K562 (cell line): ENCODE results near the gene TMEM203. TPM values are rescaled to one million over a fixed set of nuclear protein-coding genes. Genes with fewer than 3 reads are reported as not detected.

Experiments
- ARID2 ChIP-seq: fragments of 450-650 bp; IDR thresholded peaks from 2 replicates; pipeline ENCODE4 v1.6.1; 2017; ENCODE audit warnings: antibody characterized with exemption, mild to moderate bottlenecking
- CBX3 ChIP-seq, 2 experiments: IDR thresholded peaks; 1 replicate in 1 of 2; 2 replicates in 1 of 2; pipeline ENCODE4 v1.6.1; 2012; ENCODE audit warnings: inconsistent platforms in 2 of 2, low read length in 2 of 2, borderline replicate concordance in 1 of 2, control low read depth in 1 of 2
- FOXA3 ChIP-seq, 2 experiments: fragments of 450-650 bp in 1 of 2; sonication (generic) in 1 of 2; formaldehyde crosslinking; IDR thresholded peaks in 1 of 2; conservative IDR thresholded peaks in 1 of 2; 2 replicates each; pipeline versions ENCODE4 v1.4.0 to v1.8.0; 2020 to 2022; ENCODE audit warnings: mild to moderate bottlenecking in 2 of 2, missing genetic modification reagents in 1 of 2
- FOXJ2 ChIP-seq: fragments of 200-800 bp; sonication (Bioruptor generic); IDR thresholded peaks from 2 replicates; pipeline ENCODE4 v1.6.1; 2016; ENCODE audit warnings: missing genetic modification characterization, missing compliant biosample characterization
- KDM4B ChIP-seq, 2 experiments: fragments of 450-650 bp in 1 of 2; sonication (generic) in 1 of 2; IDR thresholded peaks; 2 replicates each; pipeline ENCODE4 v1.6.1; 2016 to 2017; ENCODE audit warnings: borderline replicate concordance in 2 of 2, antibody characterized with exemption in 1 of 2, low read depth in 1 of 2, mild to moderate bottlenecking in 1 of 2
- MTA2 ChIP-seq: fragments of 450-650 bp; IDR thresholded peaks from 2 replicates; pipeline ENCODE4 v1.6.1; 2016; ENCODE audit warnings: low read depth
- MXI1 ChIP-seq: IDR thresholded peaks from 2 replicates; pipeline ENCODE4 v1.6.1; 2011; ENCODE audit warnings: low read depth, mild to moderate bottlenecking, improper control_type of control experiment, low read length
- NCOA1 ChIP-seq: fragments of 450-650 bp; IDR thresholded peaks from 2 replicates; pipeline ENCODE4 v1.6.1; 2016; ENCODE audit warnings: low read depth
- NFE2L1 ChIP-seq: fragments of 450-650 bp; IDR thresholded peaks from 2 replicates; pipeline ENCODE4 v1.6.1; 2016; ENCODE audit warnings: missing genetic modification characterization, low read depth, mild to moderate bottlenecking, missing compliant biosample characterization, moderate library complexity, borderline replicate concordance
- PHF8 ChIP-seq: fragments of 200-600 bp; sonication (generic); IDR thresholded peaks from 2 replicates; pipeline ENCODE4 v1.6.1; 2012; ENCODE audit warnings: mixed run types, mild to moderate bottlenecking, inconsistent platforms, low read length, moderate library complexity, borderline replicate concordance
- PURB ChIP-seq: sonication (generic); formaldehyde crosslinking; IDR thresholded peaks from 2 replicates; pipeline ENCODE4 v1.9.0; 2021; ENCODE audit warnings: low read depth, mild to moderate bottlenecking, missing genetic modification reagents
- RHOXF2B ChIP-seq: fragments of 250-450 bp; sonication (Bioruptor Pico); conservative IDR thresholded peaks from 2 replicates; pipeline ENCODE4 v1.5.1; 2021
- SIN3B ChIP-seq: fragments of 450-650 bp; IDR thresholded peaks from 2 replicates; pipeline ENCODE4 v1.6.1; 2017; ENCODE audit warnings: low read depth, mild to moderate bottlenecking, moderate library complexity
- SLC30A9 ChIP-seq: fragments of 250-450 bp; sonication (Bioruptor Pico); IDR thresholded peaks from 2 replicates; pipeline ENCODE4 v1.8.0; 2022; ENCODE audit warnings: mild to moderate bottlenecking, moderate library complexity
- SMARCA5 ChIP-seq: fragments of 450-650 bp; IDR thresholded peaks from 2 replicates; pipeline ENCODE4 v1.6.1; 2016
- ZNF263 ChIP-seq: sonication (generic); formaldehyde crosslinking; IDR thresholded peaks from 2 replicates; pipeline ENCODE4 v1.8.0; 2022; ENCODE audit warnings: mild to moderate bottlenecking, missing genetic modification reagents, borderline replicate concordance
- ZNF551 ChIP-seq: fragments of 250-450 bp; sonication (Bioruptor Pico); IDR thresholded peaks from 2 replicates; pipeline ENCODE4 v1.5.0; 2021; ENCODE audit warnings: mild to moderate bottlenecking, moderate library complexity
- ZNF699 ChIP-seq: fragments of 250-450 bp; sonication (Bioruptor Pico); IDR thresholded peaks from 2 replicates; pipeline ENCODE4 v1.8.0; 2021; ENCODE audit warnings: mild to moderate bottlenecking, moderate library complexity; ENCODE audit not compliant: insufficient replicate concordance
- ZNF785 ChIP-seq: fragments of 250-450 bp; sonication (Bioruptor Pico); IDR thresholded peaks from 2 replicates; pipeline ENCODE4 v1.4.0; 2020; ENCODE audit warnings: mild to moderate bottlenecking
- polyA plus RNA-seq, 8 experiments: library from polyadenylated mRNA; depleted of rRNA in 4 of 8; stranded (reverse) in 5 of 8; unstranded in 3 of 8; fragments of >200 nt; fragmentation: Nextera tagmentation in 2 of 8; fragmentation: Illumina TruSeq in 1 of 8; extraction: Ambion mirVana in 2 of 8; extraction: Trizol in 1 of 8; gene quantifications; 2 replicates each; pipeline versions ENCODE4 v1.2.1 to v1.2.3, GENCODE V29; 2011 to 2014; ENCODE audit warnings: inconsistent platforms in 1 of 8, missing spikeins in 1 of 8
- total RNA-seq, 7 experiments: library from RNA; depleted of rRNA in 6 of 7; stranded (reverse); fragments of >200 nt in 6 of 7; fragmentation: Illumina TruSeq in 2 of 7; extraction: Trizol in 2 of 7; gene quantifications; 2 replicates each; pipeline versions ENCODE4 v1.2.1 to v1.2.3, GENCODE V29; 2011 to 2021; ENCODE audit warnings: low replicate concordance in 1 of 7
- TF ChIP-seq, protein P1 (sequence below): sonication (generic); formaldehyde crosslinking; IDR thresholded peaks from 2 replicates; pipeline ENCODE4 v1.8.1; 2023; ENCODE audit warnings: mild to moderate bottlenecking, missing genetic modification reagents
- TF ChIP-seq, protein P2 (sequence below): fragments of 250-450 bp; sonication (Bioruptor Pico); IDR thresholded peaks from 2 replicates; pipeline ENCODE4 v1.5.0; 2021
- TF ChIP-seq, protein P3 (sequence below): fragments of 250-450 bp; sonication (Bioruptor Pico); IDR thresholded peaks from 2 replicates; pipeline ENCODE4 v1.8.0; 2022; ENCODE audit warnings: inconsistent platforms
- TF ChIP-seq, protein P4 (sequence below): fragments of 250-450 bp; sonication (Bioruptor Pico); IDR thresholded peaks from 2 replicates; pipeline ENCODE4 v1.4.0; 2020; ENCODE audit warnings: mild to moderate bottlenecking

Gene TMEM203
- total and polyA plus RNA-seq, 9 of the 15 experiments (the other 6 are each of a cell fraction or from before 2014, with no cell fraction given) = 8.8 to 59.5 (median 37.6) TPM

DNA sequence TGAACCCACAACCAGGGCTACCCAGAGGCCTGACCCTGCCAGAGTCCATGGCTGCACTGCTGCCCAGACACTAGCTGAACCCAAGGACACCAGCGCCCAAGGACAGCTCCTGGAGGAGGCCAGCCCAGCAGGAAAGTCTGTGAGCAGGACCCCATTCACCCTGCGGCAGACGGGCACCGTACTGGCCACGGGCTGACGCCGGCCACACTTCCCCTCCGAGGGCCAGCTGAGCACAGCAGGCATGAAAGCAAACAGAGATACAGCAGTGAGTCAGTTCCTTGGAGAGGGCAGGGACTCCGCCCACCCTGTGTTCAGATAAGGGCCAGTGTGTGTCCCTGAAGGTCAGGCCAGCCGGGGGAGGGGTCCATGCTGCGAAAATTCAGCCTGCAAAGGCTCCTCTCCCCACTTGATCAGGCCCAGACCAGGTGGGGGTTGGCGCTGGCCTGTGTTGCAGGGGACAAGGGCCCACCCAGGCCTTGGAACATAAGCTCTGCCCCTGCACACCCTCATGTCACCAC, 13.4 kb upstream of the TMEM203 start (continued):
- TF ChIP-seq ARID2 = no peak
- peak in 1 of 2 experiments; percentile 72; a peak in 1 of 4 replicates for TF ChIP-seq KDM4B (IDR thresholded peaks at IDR 0.05; ENCODE audit: borderline replicate concordance in 2 of 2, low read depth in 1 of 2)
- TF ChIP-seq SIN3B = no peak
- TF ChIP-seq RHOXF2B (CRISPR knock-in tag) = no peak
- TF ChIP-seq MTA2 = peak; percentile 27; the same call in 1 of the 2 replicates
- no peak for TF ChIP-seq PURB (CRISPR knock-in tag)
- TF ChIP-seq MXI1 = 0 out of 2 replicates have a peak, but pooled peaks have one; percentile 67
- TF ChIP-seq FOXJ2 = no peak
- TF ChIP-seq PHF8 = peak; percentile 23; the same call in 1 of the 2 replicates
- TF ChIP-seq ZNF699 = no peak
- peak in 1 of 2 experiments; percentile 94; a peak in 2 of 4 replicates for TF ChIP-seq FOXA3 (CRISPR knock-in tag; conservative IDR thresholded peaks at IDR 0.05 in 1 of 2, IDR thresholded peaks at IDR 0.05 in 1 of 2)
- TF ChIP-seq, protein P1, sequence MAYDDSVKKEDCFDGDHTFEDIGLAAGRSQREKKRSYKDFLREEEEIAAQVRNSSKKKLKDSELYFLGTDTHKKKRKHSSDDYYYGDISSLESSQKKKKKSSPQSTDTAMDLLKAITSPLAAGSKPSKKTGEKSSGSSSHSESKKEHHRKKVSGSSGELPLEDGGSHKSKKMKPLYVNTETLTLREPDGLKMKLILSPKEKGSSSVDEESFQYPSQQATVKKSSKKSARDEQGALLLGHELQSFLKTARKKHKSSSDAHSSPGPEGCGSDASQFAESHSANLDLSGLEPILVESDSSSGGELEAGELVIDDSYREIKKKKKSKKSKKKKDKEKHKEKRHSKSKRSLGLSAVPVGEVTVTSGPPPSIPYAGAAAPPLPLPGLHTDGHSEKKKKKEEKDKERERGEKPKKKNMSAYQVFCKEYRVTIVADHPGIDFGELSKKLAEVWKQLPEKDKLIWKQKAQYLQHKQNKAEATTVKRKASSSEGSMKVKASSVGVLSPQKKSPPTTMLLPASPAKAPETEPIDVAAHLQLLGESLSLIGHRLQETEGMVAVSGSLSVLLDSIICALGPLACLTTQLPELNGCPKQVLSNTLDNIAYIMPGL (CRISPR knock-in tag) = no peak; the same call in 1 of the 2 replicates
- TF ChIP-seq ZNF785 (CRISPR knock-in tag) = no peak
- TF ChIP-seq, protein P2, sequence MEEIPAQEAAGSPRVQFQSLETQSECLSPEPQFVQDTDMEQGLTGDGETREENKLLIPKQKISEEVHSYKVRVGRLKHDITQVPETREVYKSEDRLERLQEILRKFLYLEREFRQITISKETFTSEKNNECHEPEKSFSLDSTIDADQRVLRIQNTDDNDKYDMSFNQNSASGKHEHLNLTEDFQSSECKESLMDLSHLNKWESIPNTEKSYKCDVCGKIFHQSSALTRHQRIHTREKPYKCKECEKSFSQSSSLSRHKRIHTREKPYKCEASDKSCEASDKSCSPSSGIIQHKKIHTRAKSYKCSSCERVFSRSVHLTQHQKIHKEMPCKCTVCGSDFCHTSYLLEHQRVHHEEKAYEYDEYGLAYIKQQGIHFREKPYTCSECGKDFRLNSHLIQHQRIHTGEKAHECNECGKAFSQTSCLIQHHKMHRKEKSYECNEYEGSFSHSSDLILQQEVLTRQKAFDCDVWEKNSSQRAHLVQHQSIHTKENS = no peak
- no peak for TF ChIP-seq NFE2L1 (tag)
- TF ChIP-seq, protein P3, sequence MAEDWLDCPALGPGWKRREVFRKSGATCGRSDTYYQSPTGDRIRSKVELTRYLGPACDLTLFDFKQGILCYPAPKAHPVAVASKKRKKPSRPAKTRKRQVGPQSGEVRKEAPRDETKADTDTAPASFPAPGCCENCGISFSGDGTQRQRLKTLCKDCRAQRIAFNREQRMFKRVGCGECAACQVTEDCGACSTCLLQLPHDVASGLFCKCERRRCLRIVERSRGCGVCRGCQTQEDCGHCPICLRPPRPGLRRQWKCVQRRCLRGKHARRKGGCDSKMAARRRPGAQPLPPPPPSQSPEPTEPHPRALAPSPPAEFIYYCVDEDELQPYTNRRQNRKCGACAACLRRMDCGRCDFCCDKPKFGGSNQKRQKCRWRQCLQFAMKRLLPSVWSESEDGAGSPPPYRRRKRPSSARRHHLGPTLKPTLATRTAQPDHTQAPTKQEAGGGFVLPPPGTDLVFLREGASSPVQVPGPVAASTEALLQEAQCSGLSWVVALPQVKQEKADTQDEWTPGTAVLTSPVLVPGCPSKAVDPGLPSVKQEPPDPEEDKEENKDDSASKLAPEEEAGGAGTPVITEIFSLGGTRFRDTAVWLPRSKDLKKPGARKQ (CRISPR knock-in tag) = no peak
- peak in 1 of 2 experiments; percentile 45; a peak in 1 of 3 replicates for TF ChIP-seq CBX3 (IDR thresholded peaks at IDR 0.05; ENCODE audit: borderline replicate concordance in 1 of 2, low read length in 2 of 2)
- TF ChIP-seq, protein P4, sequence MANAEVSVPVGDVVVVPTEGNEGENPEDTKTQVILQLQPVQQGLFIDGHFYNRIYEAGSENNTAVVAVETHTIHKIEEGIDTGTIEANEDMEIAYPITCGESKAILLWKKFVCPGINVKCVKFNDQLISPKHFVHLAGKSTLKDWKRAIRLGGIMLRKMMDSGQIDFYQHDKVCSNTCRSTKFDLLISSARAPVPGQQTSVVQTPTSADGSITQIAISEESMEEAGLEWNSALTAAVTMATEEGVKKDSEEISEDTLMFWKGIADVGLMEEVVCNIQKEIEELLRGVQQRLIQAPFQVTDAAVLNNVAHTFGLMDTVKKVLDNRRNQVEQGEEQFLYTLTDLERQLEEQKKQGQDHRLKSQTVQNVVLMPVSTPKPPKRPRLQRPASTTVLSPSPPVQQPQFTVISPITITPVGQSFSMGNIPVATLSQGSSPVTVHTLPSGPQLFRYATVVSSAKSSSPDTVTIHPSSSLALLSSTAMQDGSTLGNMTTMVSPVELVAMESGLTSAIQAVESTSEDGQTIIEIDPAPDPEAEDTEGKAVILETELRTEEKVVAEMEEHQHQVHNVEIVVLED (CRISPR knock-in tag) = 0 out of 2 replicates have a peak, but pooled peaks have one; percentile 20
- no peak for TF ChIP-seq SLC30A9 (CRISPR knock-in tag)
- TF ChIP-seq ZNF551 (CRISPR knock-in tag) = no peak
- no peak for TF ChIP-seq SMARCA5
- TF ChIP-seq ZNF263 = peak; percentile 17; the same call in 1 of the 2 replicates
- peak; percentile 57; the same call in 1 of the 2 replicates for TF ChIP-seq NCOA1
